Neural cell (in vitro differentiated cells): Measurements from ENCODE around the gene ADAMTS14. TPM values are rescaled to one million over a fixed set of nuclear protein-coding genes. Genes with fewer than 3 reads are reported as not detected.

ENCODE experiments used
- H2AFZ ChIP-seq: fragments of 200-600, 300-800 bp; sonication (generic), shearing (Covaris generic); 2 replicates; pipeline ENCODE4 v1.6.0; 2014; ENCODE audit warnings: low read depth, mild to moderate bottlenecking, antibody characterized with exemption, low read length, moderate library complexity
- H3F3A ChIP-seq: fragments of 200-600 bp; shearing (Covaris generic); 2 replicates; pipeline ENCODE4 v1.6.1; 2016; ENCODE audit warnings: mild to moderate bottlenecking, moderate library complexity, mixed read lengths, antibody characterized with exemption, low read length; ENCODE audit not compliant: insufficient read depth, poor library complexity, severe bottlenecking
- H3K27ac ChIP-seq: fragments of 200-600, 300-800 bp; sonication (generic), shearing (Covaris generic); 2 replicates; pipeline ENCODE4 v1.5.1; 2014; ENCODE audit warnings: mild to moderate bottlenecking, low read length, moderate library complexity
- H3K27me3 ChIP-seq: fragments of 300-800, 200-600 bp; sonication (generic), shearing (Covaris generic); 2 replicates; pipeline ENCODE4 v1.6.0; 2014; ENCODE audit warnings: mild to moderate bottlenecking, low read depth, low read length, moderate library complexity; ENCODE audit not compliant: insufficient read depth
- H3K36me3 ChIP-seq: fragments of 300-800, 200-600 bp; sonication (generic), shearing (Covaris generic); 2 replicates; pipeline ENCODE4 v1.5.1; 2014; ENCODE audit warnings: mild to moderate bottlenecking, antibody characterized with exemption, low read length, moderate library complexity; ENCODE audit not compliant: insufficient read depth
- H3K4me2 ChIP-seq: fragments of 300-800, 200-600 bp; sonication (generic), shearing (Covaris generic); 2 replicates; pipeline ENCODE4 v1.6.0; 2014; ENCODE audit warnings: mild to moderate bottlenecking, low read length
- H3K4me3 ChIP-seq: fragments of 300-800, 200-600 bp; sonication (generic), shearing (Covaris generic); 2 replicates; pipeline ENCODE4 v1.5.1; 2014; ENCODE audit warnings: mild to moderate bottlenecking, low read length, moderate library complexity
- H3K79me2 ChIP-seq: fragments of 200-600 bp; shearing (Covaris generic); replicated peaks from 2 replicates; pipeline ENCODE4 v1.6.0; 2014; ENCODE audit warnings: mild to moderate bottlenecking, low read length, moderate library complexity; ENCODE audit not compliant: insufficient read depth
- H3K9ac ChIP-seq: fragments of 300-800, 200-600 bp; sonication (generic), shearing (Covaris generic); 2 replicates; pipeline ENCODE4 v1.6.1; 2016; ENCODE audit warnings: mild to moderate bottlenecking, low read length, mixed read lengths
- H3K9me2 ChIP-seq: fragments of 200-600 bp; shearing (Covaris generic); 2 replicates; pipeline ENCODE4 v1.6.1; 2016; ENCODE audit warnings: mild to moderate bottlenecking, low read length, mixed read lengths; ENCODE audit not compliant: insufficient read depth
- H3K9me3 ChIP-seq: fragments of 200-600, 300-800 bp; sonication (generic), shearing (Covaris generic); 2 replicates; pipeline ENCODE4 v1.6.1; 2016; ENCODE audit warnings: mild to moderate bottlenecking, mixed run types, low read length, moderate library complexity, mixed read lengths
- H4K20me1 ChIP-seq: fragments of 200-600 bp; shearing (Covaris generic); 2 replicates; pipeline ENCODE4 v1.6.1; 2016; ENCODE audit warnings: mild to moderate bottlenecking, mixed run types; ENCODE audit not compliant: insufficient read depth
- EP300 ChIP-seq: fragments of 450-650 bp; conservative IDR thresholded peaks from 2 replicates; pipeline ENCODE4 v1.6.1; 2014; ENCODE audit warnings: antibody characterized with exemption, mild to moderate bottlenecking, moderate library complexity; ENCODE audit not compliant: poor library complexity, severe bottlenecking
- MXI1 ChIP-seq: fragments of 450-650 bp; conservative IDR thresholded peaks from 2 replicates; pipeline ENCODE4 v1.6.1; 2014; ENCODE audit warnings: antibody characterized with exemption, mild to moderate bottlenecking; ENCODE audit not compliant: poor library complexity, severe bottlenecking
- POLR2AphosphoS5 ChIP-seq: IDR thresholded peaks from 2 replicates; pipeline ENCODE4 v1.6.1; 2012
- RAD21 ChIP-seq: fragments of 450-650 bp; conservative IDR thresholded peaks from 2 replicates; pipeline ENCODE4 v1.6.1; 2014; ENCODE audit warnings: antibody characterized with exemption, mild to moderate bottlenecking, moderate library complexity
- SMC3 ChIP-seq: fragments of 450-650 bp; conservative IDR thresholded peaks from 2 replicates; pipeline ENCODE4 v1.6.1; 2014; ENCODE audit warnings: antibody characterized with exemption, mild to moderate bottlenecking, moderate library complexity; ENCODE audit not compliant: poor library complexity
- TAF1 ChIP-seq: IDR thresholded peaks from 2 replicates; pipeline ENCODE4 v1.6.1; 2012; ENCODE audit warnings: low read depth
- polyA plus RNA-seq: library from polyadenylated mRNA; depleted of rRNA; stranded (reverse); fragments of >200 nt; gene quantifications from 2 replicates; pipeline ENCODE4 v1.2.3, GENCODE V29; 2014
- TF ChIP-seq, protein P1 (sequence below): IDR thresholded peaks from 2 replicates; pipeline ENCODE4 v1.6.1; 2012; ENCODE audit warnings: borderline replicate concordance
- TF ChIP-seq, protein P2 (sequence below): fragments of 450-650 bp; IDR thresholded peaks from 2 replicates; pipeline ENCODE4 v1.5.1; 2014; ENCODE audit warnings: antibody characterized with exemption, mild to moderate bottlenecking, moderate library complexity; ENCODE audit not compliant: poor library complexity, severe bottlenecking

Gene ADAMTS14
- polyA plus RNA-seq, 1 donor from 2014 or later, result 0.04 TPM

- H3K79me2 ChIP-seq, result no peaks in the 10 kb centered on the region
- no peak overlapping the region for H3K4me2 ChIP-seq
- H4K20me1 ChIP-seq, result no peaks in the 10 kb centered on the region
- H3K9me2 ChIP-seq, result no peaks in the 10 kb centered on the region
- H3K4me3 ChIP-seq, result no peak overlapping the region
- H3K9me3 ChIP-seq, result no peaks in the 10 kb centered on the region
- H3K9ac ChIP-seq, result no peak overlapping the region
- no peaks in the 10 kb centered on the region for H3K36me3 ChIP-seq
- no peak overlapping the region for H2AFZ ChIP-seq
- no peaks in the 10 kb centered on the region for H3F3A ChIP-seq
- peaks cover 29% of the 10 kb centered on the region for H3K27me3 ChIP-seq
- no peak overlapping the region for H3K27ac ChIP-seq
- TF ChIP-seq EP300, result no peak
- TF ChIP-seq TAF1, result no peak
- TF ChIP-seq, protein P1, sequence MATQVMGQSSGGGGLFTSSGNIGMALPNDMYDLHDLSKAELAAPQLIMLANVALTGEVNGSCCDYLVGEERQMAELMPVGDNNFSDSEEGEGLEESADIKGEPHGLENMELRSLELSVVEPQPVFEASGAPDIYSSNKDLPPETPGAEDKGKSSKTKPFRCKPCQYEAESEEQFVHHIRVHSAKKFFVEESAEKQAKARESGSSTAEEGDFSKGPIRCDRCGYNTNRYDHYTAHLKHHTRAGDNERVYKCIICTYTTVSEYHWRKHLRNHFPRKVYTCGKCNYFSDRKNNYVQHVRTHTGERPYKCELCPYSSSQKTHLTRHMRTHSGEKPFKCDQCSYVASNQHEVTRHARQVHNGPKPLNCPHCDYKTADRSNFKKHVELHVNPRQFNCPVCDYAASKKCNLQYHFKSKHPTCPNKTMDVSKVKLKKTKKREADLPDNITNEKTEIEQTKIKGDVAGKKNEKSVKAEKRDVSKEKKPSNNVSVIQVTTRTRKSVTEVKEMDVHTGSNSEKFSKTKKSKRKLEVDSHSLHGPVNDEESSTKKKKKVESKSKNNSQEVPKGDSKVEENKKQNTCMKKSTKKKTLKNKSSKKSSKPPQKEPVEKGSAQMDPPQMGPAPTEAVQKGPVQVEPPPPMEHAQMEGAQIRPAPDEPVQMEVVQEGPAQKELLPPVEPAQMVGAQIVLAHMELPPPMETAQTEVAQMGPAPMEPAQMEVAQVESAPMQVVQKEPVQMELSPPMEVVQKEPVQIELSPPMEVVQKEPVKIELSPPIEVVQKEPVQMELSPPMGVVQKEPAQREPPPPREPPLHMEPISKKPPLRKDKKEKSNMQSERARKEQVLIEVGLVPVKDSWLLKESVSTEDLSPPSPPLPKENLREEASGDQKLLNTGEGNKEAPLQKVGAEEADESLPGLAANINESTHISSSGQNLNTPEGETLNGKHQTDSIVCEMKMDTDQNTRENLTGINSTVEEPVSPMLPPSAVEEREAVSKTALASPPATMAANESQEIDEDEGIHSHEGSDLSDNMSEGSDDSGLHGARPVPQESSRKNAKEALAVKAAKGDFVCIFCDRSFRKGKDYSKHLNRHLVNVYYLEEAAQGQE, result no peak
- no peak for TF ChIP-seq MXI1
- TF ChIP-seq, protein P2, sequence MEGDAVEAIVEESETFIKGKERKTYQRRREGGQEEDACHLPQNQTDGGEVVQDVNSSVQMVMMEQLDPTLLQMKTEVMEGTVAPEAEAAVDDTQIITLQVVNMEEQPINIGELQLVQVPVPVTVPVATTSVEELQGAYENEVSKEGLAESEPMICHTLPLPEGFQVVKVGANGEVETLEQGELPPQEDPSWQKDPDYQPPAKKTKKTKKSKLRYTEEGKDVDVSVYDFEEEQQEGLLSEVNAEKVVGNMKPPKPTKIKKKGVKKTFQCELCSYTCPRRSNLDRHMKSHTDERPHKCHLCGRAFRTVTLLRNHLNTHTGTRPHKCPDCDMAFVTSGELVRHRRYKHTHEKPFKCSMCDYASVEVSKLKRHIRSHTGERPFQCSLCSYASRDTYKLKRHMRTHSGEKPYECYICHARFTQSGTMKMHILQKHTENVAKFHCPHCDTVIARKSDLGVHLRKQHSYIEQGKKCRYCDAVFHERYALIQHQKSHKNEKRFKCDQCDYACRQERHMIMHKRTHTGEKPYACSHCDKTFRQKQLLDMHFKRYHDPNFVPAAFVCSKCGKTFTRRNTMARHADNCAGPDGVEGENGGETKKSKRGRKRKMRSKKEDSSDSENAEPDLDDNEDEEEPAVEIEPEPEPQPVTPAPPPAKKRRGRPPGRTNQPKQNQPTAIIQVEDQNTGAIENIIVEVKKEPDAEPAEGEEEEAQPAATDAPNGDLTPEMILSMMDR, result no peak
- TF ChIP-seq RAD21, result no peak
These were observed 1.7 kb downstream of the ADAMTS14 start for GRCh38 chr10:70673929-70674559.

- H3K9me2 ChIP-seq, result no peaks in the 10 kb centered on the region
- H3K27me3 ChIP-seq, result peaks cover 29% of the 10 kb centered on the region
- H3K79me2 ChIP-seq, result no peaks in the 10 kb centered on the region
- H3K9ac ChIP-seq, result no peak overlapping the region
- H3K36me3 ChIP-seq, result no peaks in the 10 kb centered on the region
- H3K4me2 ChIP-seq, result no peak overlapping the region
- H3K4me3 ChIP-seq, result no peak overlapping the region
- H3K27ac ChIP-seq, result no peak overlapping the region
- no peak overlapping the region for H2AFZ ChIP-seq
- no peaks in the 10 kb centered on the region for H4K20me1 ChIP-seq
- TF ChIP-seq POLR2AphosphoS5 (no peak), MXI1 (no peak), SMC3 (no peak), EP300 (no peak)
- TF ChIP-seq, protein P2, result no peak
- H3K9me3 ChIP-seq, result no peaks in the 10 kb centered on the region
- H3F3A ChIP-seq, result no peaks in the 10 kb centered on the region
These were observed 2.5 kb downstream of the ADAMTS14 start for GRCh38 chr10:70674560-70675495.
